G401 (cell line): Measurements from ENCODE around the gene CNIH1. TPM values are rescaled to one million over a fixed set of nuclear protein-coding genes. Genes with fewer than 3 reads are reported as not detected.
"Not testable (repeated sequence)": the region's sequence is repeated elsewhere in the genome, so short reads cannot be mapped to it uniquely, and the experiment has no call there.

ENCODE experiments used
- DNase-seq: peaks from one replicate; pipeline ENCODE4 v3.0.0-alpha.2; 2015; ENCODE audit warnings: low spot score
- in situ Hi-C: cut with HindIII; loops from 2 replicates; pipeline ENCODE4 v1.10.0; 2016; ENCODE audit warnings: low sequenced_read_pairs, mixed read lengths
- total RNA-seq: library from RNA; depleted of rRNA; stranded (reverse); fragments of >200 nt; shearing (Covaris generic); gene quantifications from 2 replicates; pipeline ENCODE4 v1.2.3, GENCODE V29; 2014; rRNA removed

Gene CNIH1
- total RNA-seq, 1 experiment from 2014 or later, result 284 TPM

DNA sequence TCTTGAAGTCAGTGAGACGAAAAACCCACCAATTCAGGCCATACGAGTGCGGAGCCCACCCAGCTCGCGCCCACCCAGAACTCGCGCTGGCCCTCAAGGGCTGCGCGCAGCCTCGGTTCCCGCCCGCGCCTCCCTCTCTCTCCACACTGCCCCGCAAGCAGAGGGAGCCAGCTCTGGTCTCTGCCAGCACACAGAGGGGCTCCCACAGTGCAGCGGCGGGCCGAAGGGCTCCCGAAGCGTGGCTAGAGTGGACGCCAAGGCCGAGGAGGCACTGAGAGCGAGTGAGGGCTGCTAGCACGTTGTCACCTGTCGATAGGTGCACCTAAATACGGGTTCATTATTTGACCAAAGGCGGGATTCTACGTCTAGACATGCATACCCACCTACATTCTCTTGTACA, 46.6 kb downstream of the CNIH1 start:
- in situ Hi-C loops, result no loop called here
- DNase-seq, result no peak

DNA sequence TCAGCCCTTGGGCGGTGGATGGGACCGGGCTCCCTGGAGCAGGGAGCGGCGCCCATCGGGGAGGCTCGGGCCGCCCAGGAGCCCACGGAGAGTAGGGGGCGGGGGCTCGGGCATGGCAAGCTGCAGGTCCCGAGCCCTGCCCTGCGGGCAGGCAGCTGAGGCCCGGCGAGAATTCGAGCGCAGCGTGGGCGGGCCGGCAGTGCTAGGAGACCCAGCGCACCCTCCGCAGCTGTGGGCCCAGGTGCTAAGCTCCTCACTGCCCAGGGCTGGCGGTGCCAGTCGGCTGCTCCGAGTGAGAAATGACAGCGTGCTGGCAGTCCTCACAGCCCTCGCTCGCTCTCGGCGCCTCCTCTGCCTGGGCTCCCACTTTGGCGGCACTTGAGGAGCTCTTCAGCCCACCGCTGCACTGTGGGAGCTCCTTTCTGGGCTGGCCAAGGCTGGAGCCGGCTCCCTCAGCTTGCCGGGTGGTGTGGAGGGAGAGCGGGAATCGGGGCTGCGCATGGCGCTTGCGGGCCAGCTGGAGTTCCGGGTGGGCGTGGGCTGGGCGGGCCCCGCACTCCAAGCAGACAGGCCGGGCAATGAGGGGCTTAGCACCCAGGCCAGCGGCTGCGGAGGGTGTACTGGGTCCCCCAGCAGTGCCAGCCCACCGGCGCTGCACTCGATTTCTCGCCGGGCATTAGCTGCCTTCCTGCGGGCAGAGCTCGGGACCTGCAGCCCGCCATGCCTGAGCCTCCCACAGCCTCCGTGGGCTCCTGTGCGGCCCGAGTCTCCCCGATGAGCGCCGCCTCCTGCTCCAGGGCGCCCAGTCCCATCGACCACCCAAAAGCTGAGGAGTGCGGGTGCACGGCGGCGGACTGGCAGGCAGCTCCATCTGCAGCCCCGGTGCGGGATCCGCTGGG, 47.9 kb downstream of the CNIH1 start:
- DNase-seq, in situ Hi-C loops: not testable (repeated sequence)

- DNase-seq, result no peak
- in situ Hi-C loops, result no loop called here
Measured at GRCh38 chr14:54392131-54392859, 48.9 kb downstream of the CNIH1 start.

GRCh38 chr14:54387328-54387727, 53.8 kb downstream of the CNIH1 start:
- no peak for DNase-seq
- in situ Hi-C loops, result no loop called here

GRCh38 chr14:54385556-54385955, 55.6 kb downstream of the CNIH1 start:
- in situ Hi-C loops, result no loop called here
- DNase-seq, result no peak

DNA sequence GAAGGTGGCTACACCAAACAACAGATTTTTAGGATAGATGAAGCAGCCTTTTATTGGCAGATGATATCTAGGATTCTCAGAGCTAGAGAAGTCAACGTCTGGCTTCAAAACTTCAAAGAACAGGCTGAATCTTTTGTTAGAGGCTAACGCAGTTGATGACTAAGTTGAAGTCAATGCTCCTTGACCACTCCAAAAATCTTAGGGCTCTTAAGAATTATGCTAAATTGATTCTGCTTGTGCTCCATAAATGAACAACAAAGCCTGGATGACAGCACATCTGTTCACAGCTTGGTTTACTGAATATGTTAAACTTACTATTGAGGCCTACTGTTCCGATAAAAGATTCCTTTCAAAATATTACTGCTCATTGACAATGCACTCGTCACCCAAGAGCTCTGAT, 57.3 kb downstream of the CNIH1 start:
- in situ Hi-C loops, result no loop called here
- DNase-seq, result no peak

GRCh38 chr14:54381821-54382220, 59.4 kb downstream of the CNIH1 start:
- in situ Hi-C loops, result no loop called here
- DNase-seq, result no peak

GRCh38 chr14:54380558-54380957, 60.6 kb downstream of the CNIH1 start:
- DNase-seq, in situ Hi-C loops: not testable (repeated sequence)

DNA sequence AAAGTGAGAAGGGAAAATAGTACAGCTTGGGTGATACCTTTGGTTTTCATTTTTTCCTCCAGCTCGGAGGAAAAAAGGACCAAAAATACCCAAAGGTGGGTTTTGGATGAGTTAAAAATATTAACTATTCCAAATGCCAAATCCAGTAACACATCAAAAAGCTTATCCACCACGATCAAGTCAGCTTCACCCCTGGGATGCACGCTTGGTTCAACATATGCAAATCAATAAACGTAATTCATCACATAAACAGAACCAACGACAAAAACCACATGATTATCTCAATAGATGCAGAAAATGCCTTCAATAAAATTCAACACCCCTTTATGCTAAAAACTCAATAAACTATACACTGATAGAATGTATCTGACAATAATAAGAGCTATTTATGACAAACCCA, 62.3 kb downstream of the CNIH1 start:
- in situ Hi-C loops, DNase-seq: not testable (repeated sequence)

DNA sequence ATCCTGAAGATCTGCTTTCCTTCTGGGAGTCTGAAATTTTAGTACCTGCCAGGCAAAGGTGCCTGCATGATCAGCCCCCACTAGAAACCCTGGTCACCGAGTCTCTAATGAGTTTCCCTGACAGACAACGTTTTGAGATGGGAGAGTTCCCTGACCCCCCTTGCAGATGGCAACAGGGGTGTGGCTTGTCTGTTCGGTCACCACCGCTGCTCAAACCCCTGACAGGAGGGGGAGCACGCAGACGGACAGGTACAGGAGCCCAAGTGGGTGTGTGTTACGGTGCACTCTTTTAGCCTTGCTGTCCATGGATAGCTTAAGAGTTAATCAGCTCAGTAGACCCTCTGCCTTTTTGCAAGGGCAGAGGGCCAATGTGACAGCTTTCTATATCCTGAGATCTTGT, 63.7 kb downstream of the CNIH1 start:
- in situ Hi-C loops, result no loop called here
- DNase-seq, result no peak

DNA sequence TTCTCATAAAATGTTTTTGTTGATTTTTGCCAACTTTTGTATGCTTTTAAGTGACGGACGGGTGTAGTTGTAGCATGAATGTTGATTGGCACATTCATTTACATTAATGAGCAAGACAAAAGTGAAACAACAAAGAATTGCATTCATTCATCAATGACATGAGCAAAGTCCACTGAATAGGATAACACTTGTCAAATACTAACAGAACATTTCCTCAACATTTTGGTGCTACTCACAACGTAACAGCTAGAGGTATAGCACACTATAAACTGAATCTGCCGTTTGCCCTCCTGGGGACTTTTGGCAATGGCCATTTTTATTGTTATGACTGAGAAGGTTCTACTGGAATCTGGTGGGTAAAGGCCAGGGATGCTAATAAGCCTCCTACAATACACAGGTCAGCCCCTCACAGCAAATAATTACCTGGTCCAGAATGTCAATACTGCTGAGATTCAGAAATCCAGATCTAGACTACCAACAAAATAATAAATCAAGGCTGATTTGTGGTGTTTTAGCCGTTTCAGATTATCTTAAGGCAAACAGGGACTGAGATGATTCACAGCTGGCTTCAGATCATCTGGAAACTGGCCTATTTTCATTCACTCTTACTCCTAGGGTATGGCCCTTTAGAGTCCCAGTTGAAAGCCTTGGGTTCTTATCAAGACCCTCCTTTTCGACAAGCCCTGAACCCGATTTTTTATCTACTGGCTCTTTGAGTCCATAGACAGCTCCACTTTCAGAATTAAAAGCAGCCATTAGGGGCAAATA, 66.9 kb downstream of the CNIH1 start:
- no peak for DNase-seq
- in situ Hi-C loops, result no loop called here

Other genes with a start within 250 kb of the CNIH1 start
- gene CDKN3, start 44.4 kb downstream of the CNIH1 start, total RNA-seq, result 110 and 135 TPM in 2 replicates
- 94.1 and 134 TPM in 2 replicates for gene GMFB, start 47.6 kb upstream of the CNIH1 start, total RNA-seq
- gene CGRRF1, start 68.5 kb upstream of the CNIH1 start, total RNA-seq, result 14.7 and 26.9 TPM in 2 replicates
- 6.6 and 17.0 TPM in 2 replicates for gene SAMD4A, start 125.8 kb upstream of the CNIH1 start, total RNA-seq